ENCODE data around the gene GPX2.

- TF ChIP-seq CTCF (conservative IDR thresholded peaks at IDR 0.05; ENCODE audit: low read length) (no peak), EZH2phosphoT487 (IDR thresholded peaks at IDR 0.05; ENCODE audit: borderline replicate concordance) (no peak)
Observed at GRCh38 chr14:64937171-64937820, 5.2 kb downstream of the GPX2 start.
